Naive B cell (primary cell): Measurements from ENCODE around the gene PPP1R14C. TPM values are rescaled to one million over a fixed set of nuclear protein-coding genes. Genes with fewer than 3 reads are reported as not detected.

Experiments used
- ATAC-seq, 2 donors: fragments of 150-1000 bp; cut with Tn5 transposase; 2 replicates each; pipeline ENCODE4 v1.10.0; 2021; ENCODE audit warnings: low read depth in 2 of 2, mild to moderate bottlenecking in 2 of 2, moderate library complexity in 2 of 2
- DNase-seq: peaks from one replicate; pipeline ENCODE4 v3.0.0; 2022
- H3K27ac Mint-ChIP-seq, 6 donors: one replicate each; pipeline ENCODE4 v1.8.0; 2020 to 2022; ENCODE audit warnings: mild to moderate bottlenecking in 6 of 6, mixed read lengths in 6 of 6, moderate library complexity in 5 of 6, inconsistent platforms in 2 of 6
- H3K27me3 Mint-ChIP-seq, 3 donors: one replicate each; pipeline ENCODE4 v1.8.0; 2021 to 2022; ENCODE audit warnings: mixed read lengths in 3 of 3, mild to moderate bottlenecking in 1 of 3
- H3K36me3 Mint-ChIP-seq, 2 donors: one replicate each; pipeline ENCODE4 v1.8.0; 2020 to 2022; ENCODE audit warnings: mixed read lengths in 2 of 2, inconsistent platforms in 1 of 2, mild to moderate bottlenecking in 1 of 2
- H3K4me1 Mint-ChIP-seq, 3 donors: one replicate each; pipeline ENCODE4 v1.8.0; 2020 to 2022; ENCODE audit warnings: mixed read lengths in 3 of 3, inconsistent platforms in 1 of 3, mild to moderate bottlenecking in 1 of 3, moderate library complexity in 1 of 3
- H3K4me3 Mint-ChIP-seq, 8 donors: one replicate each; pipeline ENCODE4 v1.8.0; 2020 to 2022; ENCODE audit warnings: mild to moderate bottlenecking in 8 of 8, mixed read lengths in 8 of 8, moderate library complexity in 8 of 8, inconsistent platforms in 2 of 8
- H3K9me3 Mint-ChIP-seq, 7 donors: one replicate each; pipeline ENCODE4 v1.8.0; 2020 to 2022; ENCODE audit warnings: mixed read lengths in 7 of 7, mild to moderate bottlenecking in 5 of 7, inconsistent platforms in 2 of 7, moderate library complexity in 1 of 7
- polyA plus RNA-seq, 6 donors: library from polyadenylated mRNA; unstranded; fragments of 300-500 nt; fragmentation: Illumina TruSeq; gene quantifications; one replicate each; pipeline ENCODE4 v1.2.3, GENCODE V29; 2021; ENCODE audit warnings: low read depth in 6 of 6

Gene PPP1R14C
- polyA plus RNA-seq, 6 donors from 2014 or later, result 0.22 TPM; not detected in 5

DNA sequence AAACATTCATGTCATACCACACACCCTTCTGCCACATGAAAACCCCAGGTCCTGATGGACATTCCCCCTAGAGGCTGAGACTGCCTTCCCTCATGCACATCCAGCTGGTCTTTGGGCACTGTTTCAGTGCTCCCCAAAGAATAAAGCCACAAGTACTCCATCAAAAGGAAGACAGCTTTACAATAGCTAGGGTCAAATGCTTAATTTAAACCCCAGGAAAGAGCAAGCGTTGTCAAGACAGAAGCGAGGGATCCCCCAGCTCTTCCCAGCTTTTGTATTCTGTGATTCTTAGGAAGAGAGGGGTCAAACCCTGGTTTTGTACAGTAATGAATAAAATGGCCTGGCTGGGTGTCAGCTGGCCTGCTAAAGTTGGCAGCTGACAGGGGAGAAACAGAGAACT, 143.6 kb downstream of the PPP1R14C start:
- H3K27me3 Mint-ChIP-seq, result peaks cover 53 to 74% (median 64%) of the 10 kb centered on the region in 3 donors
- no peak overlapping the region for H3K27ac Mint-ChIP-seq
- DNase-seq (no peak), ATAC-seq (no peak)
- no peak overlapping the region for H3K4me3 Mint-ChIP-seq
- H3K4me1 Mint-ChIP-seq, result no peaks in the 10 kb centered on the region
- H3K9me3 Mint-ChIP-seq, result peaks cover 0 to 9% (median 4%) of the 10 kb centered on the region in 7 donors
- peaks cover 0 to 15% of the 10 kb centered on the region in 2 donors for H3K36me3 Mint-ChIP-seq

DNA sequence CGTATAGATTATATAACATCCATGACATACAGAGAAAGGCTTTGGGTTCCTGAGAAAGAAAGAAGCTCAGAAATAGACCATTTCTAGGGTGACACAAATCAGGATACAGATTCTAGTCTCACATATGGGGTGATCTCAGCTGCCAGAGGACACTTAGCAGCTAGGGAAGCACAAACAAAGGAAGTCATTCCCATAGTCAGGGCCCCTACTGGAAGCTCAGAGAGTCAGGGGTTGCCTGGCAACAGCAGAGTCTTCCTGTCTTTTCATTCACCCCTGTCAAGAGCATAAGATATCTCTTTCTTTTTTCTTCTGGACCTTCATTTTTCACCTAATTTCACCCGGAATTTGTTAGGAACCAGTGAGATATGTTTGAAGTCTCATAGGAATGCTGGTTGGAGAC, 144.1 kb downstream of the PPP1R14C start:
- ATAC-seq (no peak), DNase-seq (no peak)
- no peaks in the 10 kb centered on the region for H3K4me1 Mint-ChIP-seq
- peaks cover 0 to 9% (median 3%) of the 10 kb centered on the region in 7 donors for H3K9me3 Mint-ChIP-seq
- H3K4me3 Mint-ChIP-seq, result no peak overlapping the region
- peaks cover 50 to 72% (median 64%) of the 10 kb centered on the region in 3 donors for H3K27me3 Mint-ChIP-seq
- no peak overlapping the region for H3K27ac Mint-ChIP-seq
- H3K36me3 Mint-ChIP-seq, result peaks cover 0 to 15% of the 10 kb centered on the region in 2 donors

DNA sequence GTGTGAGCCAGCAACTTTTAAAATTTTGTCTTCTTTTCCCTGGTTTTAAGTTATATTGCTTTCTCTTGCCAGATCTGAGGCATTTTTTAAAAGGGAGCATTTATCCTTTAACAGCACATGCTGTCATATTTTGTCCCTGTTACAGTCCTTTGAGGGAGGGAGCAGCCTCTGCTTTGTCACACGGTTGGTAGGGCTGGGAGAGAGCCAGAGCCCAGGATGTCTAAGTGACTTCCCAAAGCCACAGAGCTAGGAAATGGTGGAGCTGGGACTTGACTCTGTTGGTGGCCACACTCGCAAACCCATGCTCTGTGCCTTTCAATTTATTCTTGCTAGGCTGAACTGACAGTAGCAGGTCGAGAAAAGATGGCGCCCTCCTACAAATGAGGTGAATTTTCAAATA, 145.6 kb downstream of the PPP1R14C start:
- peak overlapping the region in 1 of 6 donors; percentile 44 for H3K27ac Mint-ChIP-seq
- peaks cover 0 to 9% (median 2%) of the 10 kb centered on the region in 7 donors for H3K9me3 Mint-ChIP-seq
- peaks cover 41 to 62% (median 53%) of the 10 kb centered on the region in 3 donors for H3K27me3 Mint-ChIP-seq
- H3K36me3 Mint-ChIP-seq, result peaks cover 0 to 8% of the 10 kb centered on the region in 2 donors
- DNase-seq (no peak), ATAC-seq (no peak)
- no peak overlapping the region for H3K4me3 Mint-ChIP-seq
- H3K4me1 Mint-ChIP-seq, result no peaks in the 10 kb centered on the region

DNA sequence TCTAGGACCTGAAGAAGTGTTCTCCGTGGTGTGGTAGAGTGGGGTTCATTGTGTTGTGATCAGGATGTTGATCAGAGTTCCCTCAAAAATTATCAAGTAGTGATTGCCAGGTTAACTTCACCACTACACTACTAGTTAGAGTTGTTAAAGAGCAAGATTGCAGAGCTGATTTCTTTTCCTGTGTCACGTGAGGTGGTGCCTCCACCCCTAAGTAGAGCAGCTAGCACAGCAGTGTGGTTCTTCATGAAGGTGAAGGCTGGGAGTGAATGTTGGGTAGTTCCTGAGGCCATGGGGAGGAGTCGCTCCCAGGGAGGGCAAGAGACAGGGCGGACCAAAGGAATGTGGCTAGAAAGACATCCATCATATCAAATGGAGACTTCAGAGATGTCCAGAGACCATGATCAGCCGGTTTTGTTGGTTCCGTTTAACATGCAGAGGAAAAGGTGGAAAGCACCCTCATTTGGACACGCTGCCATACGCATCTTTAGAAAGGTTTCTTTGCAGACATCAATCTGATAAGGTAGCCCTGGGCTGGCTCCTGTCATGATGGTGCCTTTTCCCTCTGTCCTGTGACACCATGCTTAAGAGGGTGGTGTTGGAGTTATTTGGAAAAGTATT, 146.7 kb downstream of the PPP1R14C start:
- DNase-seq (no peak), ATAC-seq (no peak)
- Mint-ChIP-seq H3K9me3 (peaks cover 0 to 9% (median 2%) of the 10 kb centered on the region in 7 donors), H3K36me3 (peaks cover 0 to 8% of the 10 kb centered on the region in 2 donors), H3K27ac (no peak overlapping the region), H3K27me3 (peaks cover 38 to 58% (median 49%) of the 10 kb centered on the region in 3 donors), H3K4me3 (no peak overlapping the region), H3K4me1 (no peaks in the 10 kb centered on the region)

DNA sequence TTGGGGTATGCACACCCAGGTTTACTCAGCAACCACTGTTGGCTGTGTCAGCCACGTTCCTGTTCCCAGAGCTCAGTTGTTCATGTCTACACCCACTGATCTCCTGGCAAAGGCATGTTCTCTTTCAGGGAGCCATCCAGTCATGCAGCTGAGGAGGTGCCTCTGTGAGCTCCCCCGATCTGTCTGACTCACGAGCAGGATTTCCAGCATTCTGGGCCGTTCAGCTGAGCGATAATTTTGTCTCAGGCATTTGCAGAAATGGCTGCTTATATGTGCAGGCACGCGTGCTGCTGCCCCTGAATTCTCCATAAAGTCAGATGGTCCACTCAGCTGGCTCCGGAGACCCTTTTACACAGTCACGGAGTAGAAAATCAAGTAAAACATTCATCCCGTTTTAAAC, 147.6 kb downstream of the PPP1R14C start:
- Mint-ChIP-seq H3K4me1 (no peaks in the 10 kb centered on the region), H3K4me3 (no peak overlapping the region), H3K27ac (no peak overlapping the region), H3K9me3 (peaks cover 0 to 9% (median 3%) of the 10 kb centered on the region in 7 donors), H3K36me3 (peaks cover 0 to 8% of the 10 kb centered on the region in 2 donors), H3K27me3 (peaks cover 30 to 50% (median 40%) of the 10 kb centered on the region in 3 donors)
- DNase-seq (no peak), ATAC-seq (no peak)

DNA sequence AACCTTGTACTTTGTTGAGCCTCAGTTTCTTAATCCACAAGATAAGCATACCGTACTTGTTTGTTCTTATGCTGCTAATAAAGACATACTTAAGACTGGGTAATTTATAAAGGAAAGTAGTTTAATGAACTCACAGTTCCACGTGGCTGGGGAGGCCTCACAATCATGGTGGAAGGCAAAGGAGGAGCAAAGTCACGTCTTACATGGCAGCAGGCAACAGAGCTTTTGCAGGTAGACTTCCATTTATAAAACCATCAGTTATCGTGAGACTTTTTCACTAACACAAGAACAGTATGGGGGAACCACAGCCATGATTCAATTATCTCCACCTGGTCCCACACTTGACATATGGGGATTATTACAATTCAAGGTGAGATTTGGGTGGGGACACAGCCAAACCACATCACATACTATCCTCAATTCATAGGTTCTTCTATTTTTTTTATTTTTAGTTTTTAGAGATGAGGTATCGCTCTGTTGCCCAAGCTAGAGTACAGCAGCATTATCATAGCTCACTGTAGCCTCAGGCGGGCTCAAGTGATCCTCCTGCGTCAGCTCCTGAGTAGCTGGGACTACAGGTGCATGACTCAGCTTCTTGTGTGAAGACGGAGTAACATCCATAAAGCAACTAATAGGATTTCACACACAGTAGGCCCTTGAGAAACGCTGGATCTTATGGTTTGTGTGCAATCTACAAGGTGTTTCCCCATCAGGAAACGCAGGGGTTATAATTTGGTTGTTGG, 149.3 kb downstream of the PPP1R14C start:
- H3K27me3 Mint-ChIP-seq, result peaks cover 18 to 41% (median 31%) of the 10 kb centered on the region in 3 donors
- H3K9me3 Mint-ChIP-seq, result peaks cover 0 to 15% (median 12%) of the 10 kb centered on the region in 7 donors
- H3K4me1 Mint-ChIP-seq, result no peaks in the 10 kb centered on the region
- H3K27ac Mint-ChIP-seq, result peak overlapping the region in 1 of 6 donors; percentile 13
- DNase-seq (no peak), ATAC-seq (no peak)
- peaks cover 8 to 9% of the 10 kb centered on the region in 2 donors for H3K36me3 Mint-ChIP-seq
- H3K4me3 Mint-ChIP-seq, result no peak overlapping the region

DNA sequence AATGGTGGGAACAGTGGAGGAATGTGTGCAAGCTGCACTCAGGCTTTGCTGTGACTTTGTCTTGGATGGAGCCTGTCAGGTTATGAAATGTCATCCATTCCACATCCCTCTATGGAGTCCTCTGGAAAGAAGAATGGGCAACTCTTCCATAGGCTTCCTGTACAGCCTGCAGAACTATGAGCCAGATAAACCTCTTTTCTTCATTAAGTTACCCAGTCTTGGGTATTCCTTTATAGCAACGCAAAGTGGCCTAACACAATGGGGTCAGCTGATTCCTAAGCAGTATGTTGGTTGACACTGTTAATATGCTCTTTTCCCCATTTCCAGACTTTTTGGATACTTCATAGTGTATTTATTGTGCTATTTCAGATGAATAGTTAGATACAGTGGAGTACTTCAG, 150.2 kb downstream of the PPP1R14C start:
- DNase-seq, result no peak
- no peak overlapping the region for H3K27ac Mint-ChIP-seq
- no peaks in the 10 kb centered on the region for H3K4me1 Mint-ChIP-seq
- no peak overlapping the region for H3K4me3 Mint-ChIP-seq
- ATAC-seq, result no peak
- peaks cover 5 to 24% (median 21%) of the 10 kb centered on the region in 7 donors for H3K9me3 Mint-ChIP-seq
- peaks cover 14 to 43% (median 35%) of the 10 kb centered on the region in 3 donors for H3K27me3 Mint-ChIP-seq
- peaks cover 17 to 18% of the 10 kb centered on the region in 2 donors for H3K36me3 Mint-ChIP-seq

DNA sequence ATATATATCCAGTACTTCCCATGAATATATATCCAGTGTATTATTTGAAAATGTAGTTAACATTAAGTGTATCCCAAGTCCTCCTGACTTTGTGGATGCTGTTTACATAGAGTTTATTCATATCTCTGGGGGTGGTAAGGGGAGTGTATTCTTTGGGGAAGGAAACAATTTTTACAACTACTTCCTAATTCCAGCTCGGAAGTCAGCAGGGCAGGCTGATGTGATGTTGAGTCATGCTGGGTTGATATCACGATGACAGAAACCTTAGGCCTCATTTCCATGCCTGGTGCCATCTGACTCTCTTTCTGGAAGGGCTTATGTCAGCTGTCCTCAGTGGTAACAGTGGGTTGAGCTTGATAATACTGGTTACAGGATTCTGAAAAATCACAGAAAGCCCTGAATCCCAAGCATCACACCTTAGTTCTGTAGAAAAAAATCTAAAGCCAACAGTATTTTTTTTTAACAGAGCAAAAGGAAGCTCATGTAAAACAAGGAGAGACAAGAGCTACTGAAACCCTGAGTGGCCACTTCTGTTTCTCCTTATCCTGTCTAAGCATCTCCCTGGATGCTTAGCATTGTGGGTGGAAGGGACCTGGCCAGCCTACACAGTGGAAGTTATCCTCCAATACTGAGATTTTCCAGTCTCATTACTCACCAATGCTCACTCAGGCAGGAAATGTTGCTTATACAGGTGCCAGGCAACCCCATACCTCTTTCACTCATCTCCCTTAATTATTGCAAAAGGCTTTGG, 150.8 kb downstream of the PPP1R14C start:
- Mint-ChIP-seq H3K4me3 (no peak overlapping the region), H3K27me3 (peaks cover 9 to 40% (median 34%) of the 10 kb centered on the region in 3 donors), H3K9me3 (peaks cover 6 to 26% (median 23%) of the 10 kb centered on the region in 7 donors), H3K27ac (no peak overlapping the region), H3K4me1 (no peaks in the 10 kb centered on the region), H3K36me3 (peaks cover 18 to 22% of the 10 kb centered on the region in 2 donors)
- no peak for ATAC-seq
- no peak for DNase-seq

DNA sequence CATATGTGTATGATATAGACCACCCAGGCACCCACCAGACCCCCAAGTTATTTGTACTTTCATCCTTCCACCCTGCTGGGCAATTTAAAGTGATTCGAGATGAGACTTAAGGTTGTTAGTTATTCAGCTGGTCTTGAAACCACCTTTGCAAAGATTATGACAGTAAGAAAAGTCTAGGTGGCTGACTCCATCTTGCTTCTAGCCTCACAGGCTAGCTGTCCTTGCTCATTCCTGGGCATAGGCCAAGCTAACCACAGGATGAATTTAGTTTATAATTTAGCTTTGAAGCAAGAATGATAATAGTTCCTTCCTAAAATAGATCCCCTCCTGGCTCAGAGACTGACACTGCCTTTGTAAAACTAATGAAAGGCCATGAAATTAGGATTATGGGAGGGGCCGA, 154.0 kb downstream of the PPP1R14C start:
- no peak overlapping the region for H3K4me3 Mint-ChIP-seq
- peaks cover 18 to 22% of the 10 kb centered on the region in 2 donors for H3K36me3 Mint-ChIP-seq
- no peaks in the 10 kb centered on the region for H3K4me1 Mint-ChIP-seq
- H3K9me3 Mint-ChIP-seq, result peaks cover 6 to 26% (median 23%) of the 10 kb centered on the region in 7 donors
- H3K27me3 Mint-ChIP-seq, result peaks cover 3 to 34% (median 28%) of the 10 kb centered on the region in 3 donors
- H3K27ac Mint-ChIP-seq, result no peak overlapping the region
- DNase-seq (no peak), ATAC-seq (no peak)

DNA sequence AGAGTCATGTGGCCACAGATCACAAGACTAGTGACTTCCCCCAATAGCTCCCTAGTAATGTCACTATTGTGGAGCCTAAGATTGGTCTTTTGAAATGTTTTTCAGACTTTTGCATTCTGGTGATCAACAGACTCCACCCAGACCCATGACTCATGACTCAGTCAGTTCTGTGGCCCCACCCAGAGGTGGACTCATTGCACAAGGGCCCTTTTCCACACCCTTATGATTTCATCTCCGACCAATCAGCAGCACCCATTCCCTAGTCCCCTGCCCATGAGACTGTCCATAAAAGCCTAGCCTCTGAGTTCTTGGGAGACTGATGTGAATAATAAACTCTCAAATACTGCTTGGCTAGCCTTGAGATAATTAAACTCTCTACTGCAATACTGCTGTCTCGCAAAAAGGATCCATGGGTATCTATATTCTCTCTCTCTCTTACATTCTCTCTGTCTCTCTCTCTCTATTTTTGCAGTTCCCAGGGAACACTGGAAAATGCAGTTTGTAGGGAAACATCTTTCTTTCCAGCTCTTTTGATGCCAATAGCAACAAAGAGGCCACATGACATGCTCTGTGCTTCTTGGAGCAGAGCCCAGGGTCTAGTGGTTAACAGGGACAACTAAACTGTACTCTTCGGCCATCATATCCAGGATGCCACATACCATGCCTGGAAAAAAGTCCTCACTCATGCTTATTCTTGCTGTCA, 154.6 kb downstream of the PPP1R14C start:
- no peak for ATAC-seq
- Mint-ChIP-seq H3K27ac (no peak overlapping the region), H3K27me3 (peaks cover 3 to 37% (median 28%) of the 10 kb centered on the region in 3 donors), H3K9me3 (peaks cover 6 to 26% (median 23%) of the 10 kb centered on the region in 7 donors), H3K4me1 (no peaks in the 10 kb centered on the region), H3K4me3 (no peak overlapping the region), H3K36me3 (peaks cover 18 to 22% of the 10 kb centered on the region in 2 donors)
- no peak for DNase-seq

DNA sequence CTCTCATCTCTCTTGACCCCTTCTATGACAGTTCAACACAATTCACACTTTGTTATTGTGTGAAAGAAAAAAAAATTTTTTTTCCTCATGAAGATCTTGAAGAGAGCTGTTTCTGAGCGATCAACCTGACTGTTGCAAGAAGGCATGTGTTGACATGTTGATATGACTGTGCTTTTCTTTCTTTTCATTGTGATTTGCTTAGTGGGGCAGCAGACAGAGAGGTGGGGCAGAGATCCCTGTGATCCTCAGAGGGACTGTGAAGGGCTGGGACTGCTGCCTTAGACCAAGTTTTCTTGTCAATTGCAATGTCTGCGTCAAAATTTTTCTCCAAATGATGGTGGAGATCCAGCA, 155.2 kb downstream of the PPP1R14C start:
- Mint-ChIP-seq H3K27ac (no peak overlapping the region), H3K9me3 (peaks cover 6 to 26% (median 23%) of the 10 kb centered on the region in 7 donors)

DNA sequence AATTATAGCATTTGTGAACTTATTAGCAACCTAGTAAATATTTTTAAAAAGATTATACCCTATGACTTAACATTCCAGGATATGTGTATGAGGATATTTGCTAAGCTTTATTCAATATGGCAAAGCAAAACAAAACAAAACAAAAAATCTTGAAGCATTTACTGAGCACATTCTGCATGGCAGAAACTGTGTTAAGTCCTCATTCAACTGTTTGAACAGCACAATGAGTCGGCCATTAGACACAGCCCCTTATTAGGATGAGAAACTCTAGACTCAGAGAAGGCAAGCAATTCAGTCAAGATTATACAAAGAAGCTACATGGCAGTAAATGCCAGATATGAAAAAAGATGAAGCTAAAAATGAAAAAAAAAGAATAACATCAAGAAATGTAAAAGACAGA, 155.8 kb downstream of the PPP1R14C start:
- H3K4me3 Mint-ChIP-seq, result no peak overlapping the region
- H3K9me3 Mint-ChIP-seq, result peaks cover 6 to 26% (median 23%) of the 10 kb centered on the region in 7 donors
- peak overlapping the region in 1 of 6 donors; percentile 56 for H3K27ac Mint-ChIP-seq
- peaks cover 18 to 22% of the 10 kb centered on the region in 2 donors for H3K36me3 Mint-ChIP-seq
- peaks cover 3 to 37% (median 28%) of the 10 kb centered on the region in 3 donors for H3K27me3 Mint-ChIP-seq
- no peaks in the 10 kb centered on the region for H3K4me1 Mint-ChIP-seq
- DNase-seq (no peak), ATAC-seq (no peak)

More for the DNA sequence above, 155.2 kb downstream of the PPP1R14C start:
- Mint-ChIP-seq H3K36me3 (peaks cover 18 to 22% of the 10 kb centered on the region in 2 donors), H3K4me3 (no peak overlapping the region), H3K4me1 (no peaks in the 10 kb centered on the region), H3K27me3 (peaks cover 3 to 37% (median 28%) of the 10 kb centered on the region in 3 donors)
- ATAC-seq, result no peak
- no peak for DNase-seq
